Measurements from ENCODE around the gene AKAP12.
"Not testable (repeated sequence)": the region's sequence is repeated elsewhere in the genome, so short reads cannot be mapped to it uniquely, and the experiment has no call there.

The AKAP12 gene

GRCh38 chr6:151350442-151351145 lies 110.8 kb downstream of the AKAP12 start:
- no peak for DNase-seq

- no peak for DNase-seq
Measured at GRCh38 chr6:151351146-151351700, 111.5 kb downstream of the AKAP12 start.

- no peak for DNase-seq
Measured at GRCh38 chr6:151351731-151352130, 112.0 kb downstream of the AKAP12 start.

- DNase-seq: no peak
Measured at GRCh38 chr6:151352410-151353396, 112.9 kb downstream of the AKAP12 start.

GRCh38 chr6:151353795-151354194 lies 114.0 kb downstream of the AKAP12 start:
- DNase-seq: no peak

- not testable (repeated sequence) for DNase-seq
Measured at GRCh38 chr6:151356983-151357382, 117.2 kb downstream of the AKAP12 start.

- no peak for DNase-seq
Measured at GRCh38 chr6:151357758-151358436, 118.1 kb downstream of the AKAP12 start.

- DNase-seq: no peak
Measured at GRCh38 chr6:151358475-151358874, 118.7 kb downstream of the AKAP12 start.

GRCh38 chr6:151359486-151359885 lies 119.7 kb downstream of the AKAP12 start:
- no peak for DNase-seq

GRCh38 chr6:151365233-151365632 lies 125.5 kb downstream of the AKAP12 start:
- no peak for DNase-seq

GRCh38 chr6:151370509-151371078 lies 130.8 kb downstream of the AKAP12 start:
- no peak for DNase-seq

- DNase-seq: no peak
Measured at GRCh38 chr6:151372164-151372563, 132.4 kb downstream of the AKAP12 start.

GRCh38 chr6:151374036-151374683 lies 134.4 kb downstream of the AKAP12 start:
- no peak for DNase-seq

- DNase-seq: no peak
Measured at GRCh38 chr6:151375833-151376232, 136.1 kb downstream of the AKAP12 start.

- no peak for DNase-seq
Measured at GRCh38 chr6:151376440-151376839, 136.7 kb downstream of the AKAP12 start.

GRCh38 chr6:151377095-151377494 lies 137.3 kb downstream of the AKAP12 start:
- DNase-seq: no peak

- DNase-seq: no peak
Measured at GRCh38 chr6:151379933-151380847, 140.4 kb downstream of the AKAP12 start.

GRCh38 chr6:151380848-151381205 lies 141.1 kb downstream of the AKAP12 start:
- DNase-seq: no peak

GRCh38 chr6:151381722-151382121 lies 142.0 kb downstream of the AKAP12 start:
- no peak for DNase-seq

- DNase-seq: not testable (repeated sequence)
Measured at GRCh38 chr6:151382631-151383030, 142.9 kb downstream of the AKAP12 start.

GRCh38 chr6:151384151-151384550 lies 144.4 kb downstream of the AKAP12 start:
- DNase-seq: no peak
